Measurements from ENCODE around the gene NLRC5.

- TF ChIP-seq SP1 (IDR thresholded peaks at IDR 0.05) (no peak), HDGF (IDR thresholded peaks at IDR 0.05; ENCODE audit: borderline replicate concordance) (no peak), FOXM1 (IDR thresholded peaks at IDR 0.05; ENCODE audit: borderline replicate concordance) (no peak), ARNT (IDR thresholded peaks at IDR 0.05) (no peak), FOXA1 (IDR thresholded peaks at IDR 0.05) (no peak), FOXK2 (IDR thresholded peaks at IDR 0.05) (no peak), BHLHE40 (IDR thresholded peaks at IDR 0.05; ENCODE audit: borderline replicate concordance) (no peak), L3MBTL2 (conservative IDR thresholded peaks at IDR 0.05) (no peak), SUZ12 (IDR thresholded peaks at IDR 0.05) (no peak), ZNF384 (IDR thresholded peaks at IDR 0.05) (no peak), TARDBP (IDR thresholded peaks at IDR 0.05) (no peak), NFRKB (IDR thresholded peaks at IDR 0.05) (no peak), ELF4 (IDR thresholded peaks at IDR 0.05) (no peak)
- TF ChIP-seq, protein P1, sequence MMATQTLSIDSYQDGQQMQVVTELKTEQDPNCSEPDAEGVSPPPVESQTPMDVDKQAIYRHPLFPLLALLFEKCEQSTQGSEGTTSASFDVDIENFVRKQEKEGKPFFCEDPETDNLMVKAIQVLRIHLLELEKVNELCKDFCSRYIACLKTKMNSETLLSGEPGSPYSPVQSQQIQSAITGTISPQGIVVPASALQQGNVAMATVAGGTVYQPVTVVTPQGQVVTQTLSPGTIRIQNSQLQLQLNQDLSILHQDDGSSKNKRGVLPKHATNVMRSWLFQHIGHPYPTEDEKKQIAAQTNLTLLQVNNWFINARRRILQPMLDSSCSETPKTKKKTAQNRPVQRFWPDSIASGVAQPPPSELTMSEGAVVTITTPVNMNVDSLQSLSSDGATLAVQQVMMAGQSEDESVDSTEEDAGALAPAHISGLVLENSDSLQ (IDR thresholded peaks at IDR 0.05) = no peak
These were observed 31.3 kb downstream of the NLRC5 start for GRCh38 chr16:57020651-57021050.
